ENCODE data around the gene RAD9A.
A peak's percentile ranks its signal among the peaks of the same experiment; 100 is the strongest.

Gene RAD9A

GRCh38 chr11:67400251-67400941, 8.6 kb downstream of the RAD9A start:
- no peaks in the 10 kb centered on the region for H3K27me3 ChIP-seq (ENCODE audit: control insufficient read depth in 1 of 2, insufficient read depth in 1 of 2, low read length in 2 of 2)
- peak overlapping the region in 1 of 2 experiments; percentile 10 for H3K4ac ChIP-seq (ENCODE audit: low read depth in 1 of 2, low read length in 2 of 2)
- no peaks in the 10 kb centered on the region for H3K9me3 ChIP-seq (ENCODE audit: control insufficient read depth, low read length)
- H3K4me3 ChIP-seq (ENCODE audit: insufficient read depth in 1 of 2, low read depth in 1 of 2, low read length in 2 of 2): peak overlapping the region; percentile 84 to 89
- no peak overlapping the region for H3K27ac ChIP-seq (ENCODE audit: low read length, poor library complexity, severe bottlenecking)
- peak; percentile 45 for DNase-seq
- H2BK12ac ChIP-seq (ENCODE audit: low read length in 2 of 2): peak overlapping the region in 1 of 2 experiments; percentile 11
- no peak overlapping the region for H4K8ac ChIP-seq (ENCODE audit: low read length)
- 69% methylated on average over 23 of the region's 23 CpGs for WGBS
- H2BK120ac ChIP-seq (ENCODE audit: low read depth, low read length): no peak overlapping the region
- H2AFZ ChIP-seq (ENCODE audit: low read depth, low read length): no peak overlapping the region
- peak overlapping the region in 1 of 2 experiments; percentile 46 for H3K23ac ChIP-seq (ENCODE audit: low read length in 2 of 2)
- no peak overlapping the region for H2BK15ac ChIP-seq (ENCODE audit: low read depth, poor library complexity, severe bottlenecking)
- no peak overlapping the region for H4K91ac ChIP-seq (ENCODE audit: low read length)
- no peak overlapping the region for H2BK5ac ChIP-seq (ENCODE audit: low read depth, low read length, poor library complexity, severe bottlenecking)
- H2AK5ac ChIP-seq (ENCODE audit: low read length, severe bottlenecking): no peak overlapping the region
- peaks cover 31% of the 10 kb centered on the region for H3K4me1 ChIP-seq (ENCODE audit: control insufficient read depth, insufficient read depth, low read depth, low read length)
- H3K9ac ChIP-seq (ENCODE audit: low read length): peak overlapping the region; percentile 96
- peaks cover 39 to 50% of the 10 kb centered on the region in 2 experiments for H3K36me3 ChIP-seq (ENCODE audit: control insufficient read depth in 1 of 2, insufficient read depth in 2 of 2, low read depth in 1 of 2, low read length in 2 of 2)
- peak overlapping the region in 1 of 2 experiments; percentile 27 for H3K14ac ChIP-seq (ENCODE audit: low read length in 2 of 2)
- H3K18ac ChIP-seq (ENCODE audit: low read depth in 1 of 2, low read length in 2 of 2): no peak overlapping the region
- H3K79me1 ChIP-seq (replicated peaks; ENCODE audit: low read length, poor library complexity, severe bottlenecking): peaks cover 22% of the 10 kb centered on the region
- H3K4me2 ChIP-seq (ENCODE audit: low read length, poor library complexity, severe bottlenecking): peak overlapping the region; percentile 66

- Histone ChIP-seq H3K36me3 (ENCODE audit: control insufficient read depth in 1 of 2, insufficient read depth in 2 of 2, low read depth in 1 of 2, low read length in 2 of 2) (peaks cover 35 to 44% of the 10 kb centered on the region in 2 experiments), H2BK12ac (ENCODE audit: low read length in 2 of 2) (peak overlapping the region in 1 of 2 experiments; percentile 67), H3K4me2 (ENCODE audit: low read length, poor library complexity, severe bottlenecking) (peak overlapping the region; percentile 66), H2AFZ (ENCODE audit: low read depth, low read length) (peak overlapping the region; percentile 74), H3K18ac (ENCODE audit: low read depth in 1 of 2, low read length in 2 of 2) (peak overlapping the region; percentile 87 to 94), H2BK15ac (ENCODE audit: low read depth, poor library complexity, severe bottlenecking) (no peak overlapping the region), H3K23ac (ENCODE audit: low read length in 2 of 2) (peak overlapping the region in 1 of 2 experiments; percentile 70), H3K14ac (ENCODE audit: low read length in 2 of 2) (peak overlapping the region; percentile 77 to 91), H2AK5ac (ENCODE audit: low read length, severe bottlenecking) (peak overlapping the region; percentile 72), H2BK120ac (ENCODE audit: low read depth, low read length) (peak overlapping the region; percentile 93), H3K9me3 (ENCODE audit: control insufficient read depth, low read length) (no peaks in the 10 kb centered on the region), H2BK5ac (ENCODE audit: low read depth, low read length, poor library complexity, severe bottlenecking) (peak overlapping the region; percentile 58), H3K9ac (ENCODE audit: low read length) (peak overlapping the region; percentile 96), H3K4ac (ENCODE audit: low read depth in 1 of 2, low read length in 2 of 2) (peak overlapping the region; percentile 92 to 99), H3K27ac (ENCODE audit: low read length, poor library complexity, severe bottlenecking) (peak overlapping the region; percentile 37), H3K4me1 (ENCODE audit: control insufficient read depth, insufficient read depth, low read depth, low read length) (peaks cover 31% of the 10 kb centered on the region), H3K79me1 (replicated peaks; ENCODE audit: low read length, poor library complexity, severe bottlenecking) (peaks cover 21% of the 10 kb centered on the region), H4K91ac (ENCODE audit: low read length) (peak overlapping the region; percentile 85), H4K8ac (ENCODE audit: low read length) (no peak overlapping the region), H3K27me3 (ENCODE audit: control insufficient read depth in 1 of 2, insufficient read depth in 1 of 2, low read length in 2 of 2) (peaks cover 0 to 3% of the 10 kb centered on the region in 2 experiments), H3K4me3 (ENCODE audit: insufficient read depth in 1 of 2, low read depth in 1 of 2, low read length in 2 of 2) (peak overlapping the region; percentile 84 to 89)
- 12% methylated on average over 24 of the region's 27 CpGs for WGBS
- DNase-seq: peak; percentile 36
These were observed 9.2 kb downstream of the RAD9A start for GRCh38 chr11:67400942-67401494.

GRCh38 chr11:67401495-67402191, 9.9 kb downstream of the RAD9A start, which contains the start of gene PPP1CA:
PPP1CA (minus strand) TSS chr11:67401858; CDS start chr11:67401782, 76 bp downstream.
- Histone ChIP-seq H2BK120ac (ENCODE audit: low read depth, low read length) (peak within 1 kb of the TSS; percentile 93), H3K14ac (ENCODE audit: low read length in 2 of 2) (peak within 1 kb of the TSS; percentile 77 to 91), H3K23ac (ENCODE audit: low read length in 2 of 2) (peak within 1 kb of the TSS in 1 of 2 experiments; percentile 87), H2BK12ac (ENCODE audit: low read length in 2 of 2) (peak within 1 kb of the TSS in 1 of 2 experiments; percentile 67), H4K8ac (ENCODE audit: low read length) (peak within 1 kb of the TSS; percentile 76), H3K27me3 (ENCODE audit: control insufficient read depth in 1 of 2, insufficient read depth in 1 of 2, low read length in 2 of 2) (peaks cover 0 to 7% of the 10 kb centered on the region in 2 experiments), H2AFZ (ENCODE audit: low read depth, low read length) (peak within 1 kb of the TSS; percentile 74), H3K36me3 (ENCODE audit: control insufficient read depth in 1 of 2, insufficient read depth in 2 of 2, low read depth in 1 of 2, low read length in 2 of 2) (peaks cover 30 to 37% of the 10 kb centered on the region in 2 experiments), H3K4ac (ENCODE audit: low read depth in 1 of 2, low read length in 2 of 2) (peak within 1 kb of the TSS; percentile 92 to 99), H2AK5ac (ENCODE audit: low read length, severe bottlenecking) (peak within 1 kb of the TSS; percentile 72), H3K4me2 (ENCODE audit: low read length, poor library complexity, severe bottlenecking) (peak within 1 kb of the TSS; percentile 66), H2BK5ac (ENCODE audit: low read depth, low read length, poor library complexity, severe bottlenecking) (peak within 1 kb of the TSS; percentile 58), H3K18ac (ENCODE audit: low read depth in 1 of 2, low read length in 2 of 2) (peak within 1 kb of the TSS; percentile 87 to 94), H3K4me1 (ENCODE audit: control insufficient read depth, insufficient read depth, low read depth, low read length) (peaks cover 29% of the 10 kb centered on the region), H3K9ac (ENCODE audit: low read length) (peak within 1 kb of the TSS; percentile 96), H3K27ac (ENCODE audit: low read length, poor library complexity, severe bottlenecking) (peak within 1 kb of the TSS; percentile 53), H2BK15ac (ENCODE audit: low read depth, poor library complexity, severe bottlenecking) (peak within 1 kb of the TSS; percentile 73), H3K79me1 (replicated peaks; ENCODE audit: low read length, poor library complexity, severe bottlenecking) (peaks cover 18% of the 10 kb centered on the region), H3K9me3 (ENCODE audit: control insufficient read depth, low read length) (no peaks in the 10 kb centered on the region), H4K91ac (ENCODE audit: low read length) (peak within 1 kb of the TSS; percentile 90), H3K4me3 (ENCODE audit: insufficient read depth in 1 of 2, low read depth in 1 of 2, low read length in 2 of 2) (peak within 1 kb of the TSS; percentile 84 to 89)
- under 1% methylated on average over 36 of the region's 73 CpGs for WGBS
- DNase-seq: peak; percentile 86
